GM18505 (cell line): ENCODE measurements around the gene KCNT2.

Experiments
- ATAC-seq: cut with Tn5 transposase; IDR thresholded peaks from one replicate; pipeline ENCODE4 v1.9.1; 2021; ENCODE audit not compliant: unreplicated experiment
- POLR2A ChIP-seq: IDR thresholded peaks from 4 replicates; pipeline ENCODE4 v1.6.1; 2011; ENCODE audit warnings: borderline replicate concordance; ENCODE audit not compliant: insufficient read depth, insufficient read length; ENCODE audit errors: extremely low read depth

Gene KCNT2

DNA sequence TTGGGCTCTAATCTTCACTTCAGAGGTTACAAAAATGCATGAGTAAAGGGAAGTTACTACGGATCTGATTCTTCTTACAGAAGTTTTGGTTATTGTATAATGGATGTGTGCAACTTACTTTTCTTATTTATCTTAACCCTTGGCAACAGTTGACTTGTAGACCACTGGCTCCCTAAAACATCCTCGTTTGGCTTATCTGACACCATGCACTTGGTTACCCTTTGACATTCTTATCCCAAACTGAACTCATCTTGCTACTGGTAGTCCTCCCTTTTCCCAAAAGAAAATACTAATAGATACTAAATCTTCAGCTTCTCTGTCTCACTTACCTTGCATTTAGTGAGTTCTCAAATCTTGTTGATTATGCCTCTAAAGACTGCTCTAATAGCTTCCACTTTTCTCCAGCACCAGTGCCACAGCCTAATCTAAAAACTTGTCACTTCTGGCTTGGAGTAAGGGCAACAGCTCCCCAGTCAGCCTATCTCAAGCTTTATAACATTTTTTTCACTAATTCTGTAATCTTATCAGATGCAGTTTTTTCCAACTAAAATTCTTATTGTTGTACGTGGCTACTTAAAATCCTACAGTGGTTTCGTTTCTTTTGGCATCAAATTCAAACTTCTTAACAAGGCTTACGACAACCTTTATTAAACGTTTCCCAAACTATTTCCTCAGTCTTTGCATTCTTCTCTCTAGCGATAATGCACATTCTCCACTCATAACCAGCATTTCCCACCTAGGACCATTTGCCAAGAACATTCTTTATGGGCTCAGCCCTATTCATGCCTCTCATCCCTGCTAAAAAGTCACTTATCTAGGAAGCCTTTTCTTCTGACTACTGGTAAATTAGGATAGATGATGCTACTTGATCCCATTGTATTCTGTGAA lies 204.2 kb downstream of the KCNT2 start:
- no peak for TF ChIP-seq POLR2A
- no peak for ATAC-seq

DNA sequence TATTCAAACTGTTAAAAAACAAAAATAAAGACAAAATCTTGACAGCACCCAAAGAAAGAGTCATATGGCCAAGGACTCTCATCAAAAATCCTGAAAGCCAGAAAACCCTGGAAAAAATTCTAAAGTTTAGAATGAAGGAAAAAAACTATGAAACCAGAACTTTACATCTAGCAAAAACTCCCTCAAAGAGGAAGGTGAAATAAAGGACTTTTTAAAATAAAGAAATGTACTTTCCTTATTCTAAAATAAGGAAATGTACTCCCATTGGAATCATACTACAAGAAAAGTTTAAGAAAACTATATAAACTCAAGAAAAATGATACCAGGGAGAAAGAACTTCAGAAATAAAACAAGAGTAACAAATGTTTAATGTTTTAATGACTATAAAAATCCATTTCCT lies 206.3 kb downstream of the KCNT2 start:
- no peak for TF ChIP-seq POLR2A
- ATAC-seq: no peak

GRCh38 chr1:196401452-196401833 lies 206.8 kb downstream of the KCNT2 start:
- no peak for ATAC-seq
- TF ChIP-seq POLR2A: no peak

- ATAC-seq: no peak
- no peak for TF ChIP-seq POLR2A
Observed at GRCh38 chr1:196400478-196401451, 207.5 kb downstream of the KCNT2 start.

DNA sequence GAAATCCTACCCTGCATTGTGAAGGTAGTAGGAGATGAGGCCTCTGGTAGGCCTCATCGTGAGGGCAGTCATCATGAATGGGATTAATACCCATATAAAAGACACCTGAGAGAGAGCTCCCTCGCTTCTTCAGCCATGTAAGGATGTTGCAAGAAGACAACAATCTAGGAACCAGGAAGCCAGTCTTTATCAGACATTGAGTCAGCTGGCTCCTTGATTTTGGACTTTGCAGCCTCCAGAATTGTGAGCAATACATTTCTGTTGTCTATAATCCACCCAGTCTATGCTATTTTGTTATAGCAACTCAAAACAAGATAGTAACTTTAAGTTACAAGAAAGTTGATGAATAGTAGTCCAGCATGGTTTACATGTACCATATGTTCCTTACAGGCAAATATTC lies 208.5 kb downstream of the KCNT2 start:
- no peak for TF ChIP-seq POLR2A

GRCh38 chr1:196393742-196394141 lies 214.5 kb downstream of the KCNT2 start:
- no peak for TF ChIP-seq POLR2A
- no peak for ATAC-seq

More for the DNA sequence above, 208.5 kb downstream of the KCNT2 start:
- no peak for ATAC-seq

DNA sequence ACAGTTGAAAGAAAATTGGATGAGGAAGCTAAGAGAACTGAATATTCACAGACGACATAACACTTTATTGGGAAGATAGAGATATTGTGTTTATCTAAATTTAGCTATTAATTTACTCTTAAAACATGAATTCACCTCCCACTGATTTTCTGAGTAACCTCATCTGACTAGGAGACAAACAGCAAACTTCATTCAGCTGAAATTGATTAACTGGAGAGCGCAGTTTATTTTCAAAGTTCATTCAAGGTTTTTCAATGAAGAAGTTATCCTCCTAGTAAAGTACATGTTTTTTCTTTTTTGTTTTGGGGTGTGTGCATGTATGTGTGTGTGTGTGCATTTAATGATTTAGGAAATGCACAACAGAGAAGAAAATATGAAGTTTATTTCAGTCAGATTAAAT lies 215.0 kb downstream of the KCNT2 start:
- TF ChIP-seq POLR2A: no peak
- no peak for ATAC-seq

GRCh38 chr1:196387766-196388165 lies 220.5 kb downstream of the KCNT2 start:
- TF ChIP-seq POLR2A: no peak

GRCh38 chr1:196385109-196385508 lies 223.1 kb downstream of the KCNT2 start:
- no peak for ATAC-seq
- no peak for TF ChIP-seq POLR2A

More at GRCh38 chr1:196387766-196388165, 220.5 kb downstream of the KCNT2 start:
- no peak for ATAC-seq

GRCh38 chr1:196382383-196382782 lies 225.9 kb downstream of the KCNT2 start:
- no peak for TF ChIP-seq POLR2A
- no peak for ATAC-seq

GRCh38 chr1:196381544-196381943 lies 226.7 kb downstream of the KCNT2 start:
- ATAC-seq: no peak
- TF ChIP-seq POLR2A: no peak

- ATAC-seq: no peak
- TF ChIP-seq POLR2A: no peak
Observed at GRCh38 chr1:196380316-196380715, 227.9 kb downstream of the KCNT2 start.

GRCh38 chr1:196377811-196378210 lies 230.4 kb downstream of the KCNT2 start:
- ATAC-seq: no peak
- TF ChIP-seq POLR2A: no peak
